GOT3 (cell line): ENCODE measurements around the gene COL2A1.
"Not testable (repeated sequence)": the region's sequence is repeated elsewhere in the genome, so short reads cannot be mapped to it uniquely, and the experiment has no call there.

Experiments used
- DNase-seq: peaks from one replicate; lab custom pipeline; 2025; ENCODE audit warnings: mixed read lengths; lab: John Stamatoyannopoulos, UW

COL2A1 gene

GRCh38 chr12:47975036-47975620 is 29.1 kb downstream of the COL2A1 start:
- no peak for DNase-seq

DNA sequence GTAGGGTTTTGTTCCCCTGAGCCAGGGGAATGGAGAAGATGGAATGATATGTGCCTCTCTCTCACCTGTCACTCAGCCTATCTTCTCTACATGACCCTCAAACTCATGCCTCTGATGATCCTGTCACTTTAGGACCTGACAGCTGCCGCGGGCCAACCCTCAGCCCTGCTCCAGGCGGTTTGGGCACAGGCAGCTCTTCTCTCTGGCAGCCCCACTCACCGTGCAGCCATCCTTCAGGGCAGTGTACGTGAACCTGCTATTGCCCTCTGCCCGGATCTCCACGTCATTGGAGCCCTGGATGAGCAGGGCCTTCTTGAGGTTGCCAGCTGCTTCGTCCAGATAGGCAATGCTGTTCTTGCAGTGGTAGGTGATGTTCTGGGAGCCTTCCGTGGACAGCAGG is 30.4 kb downstream of the COL2A1 start:
- no peak for DNase-seq

- no peak for DNase-seq
Observed at GRCh38 chr12:47972895-47973294, 31.4 kb downstream of the COL2A1 start.

DNA sequence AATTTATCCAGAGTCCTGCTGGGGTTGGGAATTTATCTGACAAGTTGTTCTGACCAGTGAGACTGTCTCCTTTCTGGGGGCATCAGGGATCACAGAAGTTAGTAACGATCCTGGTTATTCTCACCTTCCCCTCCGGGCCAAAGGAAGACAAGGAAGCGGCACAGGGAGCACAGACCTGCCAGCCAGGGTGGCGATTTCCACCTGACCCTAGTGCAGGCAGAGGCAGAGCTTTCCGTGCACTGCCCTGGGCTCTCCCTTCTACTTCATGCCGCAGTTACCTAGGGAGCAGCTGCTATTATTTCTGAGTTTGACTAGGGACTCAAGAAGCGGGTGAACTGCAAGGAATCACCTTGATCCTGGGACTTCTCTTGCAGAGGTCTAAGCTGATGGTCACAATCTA is 33.4 kb downstream of the COL2A1 start:
- no peak for DNase-seq

- no peak for DNase-seq
Observed at GRCh38 chr12:47969845-47970244, 34.4 kb downstream of the COL2A1 start.

GRCh38 chr12:47967461-47968321 is 36.6 kb downstream of the COL2A1 start:
- no peak for DNase-seq

GRCh38 chr12:47965581-47965980 is 38.7 kb downstream of the COL2A1 start:
- DNase-seq = no peak

DNA sequence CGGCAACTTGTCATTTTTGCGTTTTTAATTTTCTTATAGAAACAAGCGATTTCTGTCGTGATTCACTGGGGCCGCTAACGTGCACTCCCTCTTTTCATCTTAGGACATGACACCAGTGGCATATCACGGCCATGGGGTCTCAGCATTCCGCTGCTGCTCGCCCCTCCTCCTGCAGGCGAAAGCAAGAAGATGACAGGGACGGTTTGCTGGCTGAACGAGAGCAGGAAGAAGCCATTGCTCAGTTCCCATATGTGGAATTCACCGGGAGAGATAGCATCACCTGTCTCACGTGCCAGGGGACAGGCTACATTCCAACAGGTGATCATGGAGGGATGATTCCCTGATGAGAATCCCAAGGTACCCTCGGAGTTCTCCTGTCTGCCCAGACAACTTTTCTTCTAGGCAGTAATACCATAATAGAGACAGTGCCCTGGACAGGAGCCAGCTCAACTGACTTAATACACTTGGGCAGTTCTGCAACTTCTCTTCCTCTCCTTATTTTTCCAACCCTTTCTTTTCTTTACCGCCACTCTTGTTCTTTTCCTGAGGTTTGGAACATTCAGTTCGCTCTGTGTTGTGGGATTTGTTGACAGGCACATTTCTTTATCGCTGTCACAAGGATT is 40.1 kb downstream of the COL2A1 start:
- no peak for DNase-seq

- DNase-seq = peak; percentile 84
Observed at GRCh38 chr12:47963340-47964040, 40.8 kb downstream of the COL2A1 start, which contains the start of gene TMEM106C. Gene TMEM106C, plus strand, starts transcription at chr12:47963596. Its CDS starts 641 bp downstream, at chr12:47964237.

DNA sequence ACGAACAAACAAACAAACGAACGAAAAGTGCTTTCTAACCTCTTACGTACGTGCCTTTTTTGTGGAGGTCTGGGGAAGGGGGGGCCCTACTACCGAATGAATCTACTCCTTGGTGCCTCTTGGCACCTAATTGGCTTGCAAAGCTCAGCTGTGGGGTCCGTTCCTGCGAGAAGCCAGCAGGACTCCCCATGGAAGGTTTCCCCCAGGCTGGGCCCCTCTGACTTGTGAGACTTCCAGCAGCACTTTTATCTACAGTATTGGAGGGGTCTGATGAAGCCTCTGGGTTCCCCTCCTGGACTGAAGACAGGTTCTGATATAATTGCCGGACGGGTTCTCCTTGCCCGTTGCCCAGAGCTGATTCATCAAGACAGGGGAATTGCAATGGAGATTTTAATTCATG is 42.1 kb downstream of the COL2A1 start:
- no peak for DNase-seq

GRCh38 chr12:47957671-47958070 is 46.6 kb downstream of the COL2A1 start:
- not testable (repeated sequence) for DNase-seq

DNA sequence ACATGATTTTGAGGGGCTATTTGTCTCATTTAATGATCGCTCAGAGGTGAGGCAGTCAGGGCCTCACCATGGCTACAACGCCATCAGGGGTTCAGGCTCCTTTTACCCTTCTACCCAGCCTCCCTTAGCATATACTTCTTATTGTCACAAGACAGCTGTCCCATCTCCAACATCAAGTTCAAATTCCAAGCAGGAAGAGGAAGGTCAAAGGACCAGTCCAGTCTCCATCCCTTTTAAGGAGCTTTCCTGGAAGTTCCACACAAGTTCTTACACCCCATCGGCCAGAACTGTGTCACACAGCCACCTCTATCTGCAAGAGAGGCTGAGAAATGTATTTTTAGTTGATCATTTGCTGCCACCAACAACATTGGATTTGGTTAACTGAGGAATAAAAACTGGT is 49.2 kb downstream of the COL2A1 start:
- no peak for DNase-seq

DNA sequence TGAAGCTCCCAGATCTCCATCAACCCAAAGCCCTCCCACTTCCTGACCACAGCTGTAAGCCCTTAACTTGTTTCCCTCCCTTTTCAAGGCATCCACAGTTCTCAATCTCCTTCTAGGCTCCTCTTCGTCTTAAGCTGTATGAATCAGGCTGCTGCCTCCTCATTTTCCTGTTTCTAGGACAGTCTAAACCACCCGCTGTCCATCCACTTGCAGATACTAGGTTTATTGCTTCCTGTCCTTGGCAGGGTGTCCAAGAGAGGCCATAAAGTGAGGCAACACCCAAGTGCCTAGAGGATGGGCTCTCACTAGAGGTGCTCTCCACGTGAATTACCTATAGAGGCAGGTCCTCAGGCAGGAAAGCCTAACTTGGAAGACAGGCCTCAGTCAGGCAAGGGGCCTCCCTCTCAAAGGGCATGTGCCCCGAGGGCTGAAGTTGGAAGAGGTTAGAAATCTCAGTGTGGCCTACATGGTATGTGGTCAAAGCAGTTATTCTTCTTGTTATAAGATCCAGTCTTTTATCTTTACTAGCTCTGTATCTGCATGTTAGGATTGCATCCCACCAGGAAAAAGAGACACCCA is 49.7 kb downstream of the COL2A1 start:
- no peak for DNase-seq

- DNase-seq = no peak
Observed at GRCh38 chr12:47954058-47954457, 50.2 kb downstream of the COL2A1 start.

- no peak for DNase-seq
Observed at GRCh38 chr12:47950856-47951468, 53.3 kb downstream of the COL2A1 start.

GRCh38 chr12:47949441-47950341 is 54.6 kb downstream of the COL2A1 start:
- peak; percentile 42 for DNase-seq

GRCh38 chr12:47947341-47947740 is 56.9 kb downstream of the COL2A1 start:
- no peak for DNase-seq

DNA sequence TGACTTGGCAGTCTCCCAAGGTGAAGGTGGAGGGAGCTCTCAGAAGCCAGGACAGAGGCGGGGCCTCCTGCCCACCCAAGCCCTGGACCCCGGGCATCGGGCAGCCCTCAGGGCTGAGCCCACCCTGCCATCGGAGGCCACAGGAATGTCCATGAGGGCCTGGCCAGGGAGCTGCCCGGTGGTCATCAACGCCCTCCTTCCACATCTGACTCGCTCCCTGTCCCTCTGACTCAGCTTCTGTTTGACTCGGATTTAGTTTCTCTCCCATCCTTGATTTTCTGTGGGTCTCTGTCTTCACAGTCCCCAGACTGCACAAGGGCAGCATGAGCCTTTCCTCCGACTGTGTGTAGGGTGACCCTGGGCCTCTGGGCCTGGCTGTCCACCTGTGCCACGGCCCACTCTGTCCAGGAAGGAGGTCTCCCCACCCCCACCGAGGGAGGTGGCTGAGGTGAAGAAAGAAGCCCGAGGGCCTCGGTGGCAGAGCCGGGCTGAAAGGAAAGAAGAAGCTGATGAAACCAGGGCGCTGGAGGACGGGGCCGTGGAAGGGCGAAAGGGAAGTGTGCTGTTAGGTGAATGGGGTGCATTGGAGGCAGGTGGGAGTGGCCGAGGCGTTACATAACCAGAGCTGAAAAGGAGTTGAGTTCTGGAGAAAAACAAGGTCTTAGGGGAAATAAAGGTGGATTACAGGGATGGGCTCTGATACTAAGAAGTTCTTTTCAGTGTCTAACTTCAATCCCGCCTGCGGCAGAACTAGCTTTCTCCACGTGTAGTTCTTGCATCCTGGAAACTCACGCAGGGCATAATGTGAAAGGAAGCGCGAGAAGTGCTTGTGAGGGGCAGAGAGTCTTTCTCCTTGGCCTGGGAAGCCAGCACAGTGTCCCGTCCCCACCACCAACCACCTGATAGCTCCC is 57.6 kb downstream of the COL2A1 start:
- DNase-seq = no peak

GRCh38 chr12:47945341-47945728 is 58.9 kb downstream of the COL2A1 start:
- DNase-seq = no peak
